Endothelial cell of umbilical vein (primary cell): ENCODE results near the gene ARHGEF39. TPM values are rescaled to one million over a fixed set of nuclear protein-coding genes. Genes with fewer than 3 reads are reported as not detected.

Experiments used
- BruUV-seq: library from RNA; stranded (reverse); fragments of 400-500 nt; replicated peaks from 2 replicates; lab custom pipeline; 2021; lab: Mats Ljungman, UMichigan
- CTCF ChIA-PET: fragments of 300-600, 350-600 bp; sonication (Branson Sonifier 250); formaldehyde crosslinking; loops from one replicate; lab custom pipeline; 2021; ENCODE audit warnings: antibody characterized with exemption, inconsistent platforms; lab: Charles Lee
- POLR2A ChIA-PET: fragments of 300-600, 350-600 bp; sonication (Branson Sonifier 250); formaldehyde crosslinking; loops from one replicate; lab custom pipeline; 2021; ENCODE audit warnings: antibody characterized with exemption, inconsistent platforms; lab: Charles Lee
- DNase-seq: peaks from one replicate; pipeline ENCODE4 v3.0.0-alpha.2; 2011; ENCODE audit warnings: low read depth, low spot score
- FAIRE-seq: peaks from 2 replicates; lab custom pipeline; 2011; peaks lifted over from hg19 to GRCh38; lab: Jason Lieb, UNC
- H2AFZ ChIP-seq: 2 replicates; pipeline ENCODE4 v1.6.0; 2012; ENCODE audit warnings: low read depth, low read length, control low read depth, inconsistent platforms
- H3K27ac ChIP-seq: 2 replicates; pipeline ENCODE4 v1.5.1; 2011; ENCODE audit warnings: low read depth, mild to moderate bottlenecking, control low read depth, low read length, moderate library complexity; ENCODE audit not compliant: insufficient read depth
- H3K27me3 ChIP-seq, 2 experiments: 2 replicates each; pipeline versions ENCODE4 v1.6.0 to v1.6.1; 2011; ENCODE audit warnings: low read length in 2 of 2, mixed read lengths in 1 of 2; ENCODE audit not compliant: control insufficient read depth in 2 of 2, insufficient read depth in 2 of 2
- H3K36me3 ChIP-seq, 2 experiments: 2 replicates in 1 of 2; 3 replicates in 1 of 2; pipeline ENCODE4 v1.5.1; 2011; ENCODE audit warnings: low read length in 2 of 2, mild to moderate bottlenecking in 1 of 2, moderate library complexity in 1 of 2; ENCODE audit not compliant: control insufficient read depth in 2 of 2, insufficient read depth in 2 of 2; ENCODE audit errors: extremely low read depth in 1 of 2
- H3K4me1 ChIP-seq: 3 replicates; pipeline ENCODE4 v1.5.1; 2011; ENCODE audit warnings: mild to moderate bottlenecking, low read length; ENCODE audit not compliant: control insufficient read depth, insufficient read depth; ENCODE audit errors: extremely low read depth
- H3K4me2 ChIP-seq: 2 replicates; pipeline ENCODE4 v1.6.1; 2011; ENCODE audit warnings: low read length, control low read depth, mixed read lengths; ENCODE audit not compliant: insufficient read depth
- H3K4me3 ChIP-seq, 3 experiments: fragments of 200-600 bp in 1 of 3; sonication (generic), shearing (Covaris generic) in 1 of 3; replicated peaks in 1 of 3; 2 replicates each; pipeline ENCODE4 v1.5.1; 2011 to 2016; ENCODE audit warnings: control low read depth in 3 of 3, low read length in 3 of 3, mild to moderate bottlenecking in 2 of 3, inconsistent platforms in 1 of 3, low read depth in 1 of 3, moderate library complexity in 1 of 3; ENCODE audit not compliant: insufficient read depth in 1 of 3
- H3K79me2 ChIP-seq: 2 replicates; pipeline ENCODE4 v1.6.0; 2012; ENCODE audit warnings: low read length, inconsistent platforms; ENCODE audit not compliant: control insufficient read depth, insufficient read depth
- H3K9ac ChIP-seq: replicated peaks from 2 replicates; pipeline ENCODE3; 2011; ENCODE audit warnings: low read length, control low read depth; ENCODE audit not compliant: insufficient read depth; ENCODE audit errors: extremely low read depth
- H3K9me1 ChIP-seq: replicated peaks from 3 replicates; pipeline ENCODE4 v1.6.0; 2011; ENCODE audit warnings: mild to moderate bottlenecking, low read length; ENCODE audit not compliant: control insufficient read depth, insufficient read depth; ENCODE audit errors: extremely low read depth
- H3K9me3 ChIP-seq: replicated peaks from 2 replicates; pipeline ENCODE4 v1.5.1; 2012; ENCODE audit warnings: low read length, inconsistent platforms; ENCODE audit not compliant: control insufficient read depth, insufficient read depth
- H4K20me1 ChIP-seq: replicated peaks from 2 replicates; pipeline ENCODE3; 2011; ENCODE audit warnings: mild to moderate bottlenecking, low read length; ENCODE audit not compliant: control insufficient read depth, insufficient read depth; ENCODE audit errors: extremely low read depth
- CTCF ChIP-seq, 2 donors: IDR thresholded peaks; 1 replicate in 1 of 2; 2 replicates in 1 of 2; pipeline ENCODE4 v1.5.1; 2011; ENCODE audit warnings: low read length in 2 of 2, mild to moderate bottlenecking in 2 of 2, moderate library complexity in 2 of 2, control low read depth in 1 of 2, inconsistent platforms in 1 of 2, low read depth in 1 of 2; ENCODE audit not compliant: insufficient read depth in 1 of 2; ENCODE audit errors: extremely low read depth in 1 of 2
- EZH2 ChIP-seq: IDR thresholded peaks from 2 replicates; pipeline ENCODE4 v1.6.1; 2012; ENCODE audit warnings: borderline replicate concordance, low read depth, mild to moderate bottlenecking, moderate library complexity, low read length, inconsistent platforms; ENCODE audit not compliant: severe bottlenecking
- FOS ChIP-seq: IDR thresholded peaks from 2 replicates; pipeline ENCODE4 v1.6.1; 2011; ENCODE audit warnings: mild to moderate bottlenecking, low read length, moderate library complexity, borderline replicate concordance; ENCODE audit not compliant: insufficient read depth
- GATA2 ChIP-seq: IDR thresholded peaks from 2 replicates; pipeline ENCODE4 v1.7.0; 2011; ENCODE audit warnings: low read depth, mild to moderate bottlenecking, moderate library complexity, mixed read lengths, low read length; ENCODE audit not compliant: insufficient read length, insufficient read depth
- JUN ChIP-seq: IDR thresholded peaks from 2 replicates; pipeline ENCODE4 v1.6.1; 2011; ENCODE audit warnings: borderline replicate concordance, low read depth; ENCODE audit not compliant: insufficient read length, insufficient read depth
- MAX ChIP-seq: IDR thresholded peaks from 2 replicates; pipeline ENCODE4 v1.6.1; 2011; ENCODE audit not compliant: insufficient read depth, insufficient read length
- MYC ChIP-seq: IDR thresholded peaks from one replicate; pipeline ENCODE4 v1.6.1; 2011; ENCODE audit warnings: mild to moderate bottlenecking, low read depth, low read length
- POLR2A ChIP-seq: IDR thresholded peaks from 2 replicates; pipeline ENCODE4 v1.6.1; 2012; ENCODE audit warnings: low read depth, mild to moderate bottlenecking, control low read depth, low read length
- POLR2AphosphoS5 ChIP-seq: IDR thresholded peaks from 2 replicates; pipeline ENCODE4 v1.6.1; 2012; ENCODE audit warnings: low read depth, mild to moderate bottlenecking, control low read depth, low read length, moderate library complexity; ENCODE audit not compliant: insufficient read depth
- dilution Hi-C: fragments of 300-500 bp; cut with MboI; formaldehyde crosslinking; loops from one replicate; pipeline ENCODE4 v1.15.0; 2019; ENCODE audit warnings: low sequenced_read_pairs; ENCODE audit not compliant: extremely low pct_ligation_motif_present
- intact Hi-C: fragments of 100-400 bp; cut with micrococcal nuclease; formaldehyde crosslinking; loops from one replicate; pipeline ENCODE4 v1.10.0; 2022
- polyA plus RNA-seq, 4 experiments: library from polyadenylated mRNA; depleted of rRNA in 3 of 4; stranded (reverse) in 3 of 4; unstranded in 1 of 4; fragments of >200 nt; gene quantifications; 2 replicates each; pipeline versions ENCODE4 v1.2.1 to v1.2.3, GENCODE V29; 2011 to 2012; ENCODE audit warnings: missing spikeins in 1 of 4
- total RNA-seq: library from RNA; stranded (reverse); gene quantifications from 2 replicates; pipeline ENCODE4 v1.2.3, GENCODE V29; 2021

ARHGEF39 gene
- total and polyA plus RNA-seq, 2 donors (not counting 3 experiments of a cell fraction or from before 2014, with no cell fraction given): 4.7 to 6.5 TPM

GRCh38 chr9:35636135-35636876, 28.7 kb downstream of the ARHGEF39 start:
- Histone ChIP-seq H3K9me3 (no peaks in the 10 kb centered on the region), H3K79me2 (no peaks in the 10 kb centered on the region), H3K27ac (no peak overlapping the region), H3K4me2 (no peak overlapping the region), H4K20me1 (no peaks in the 10 kb centered on the region), H2AFZ (no peak overlapping the region), H3K4me3 (no peak overlapping the region), H3K36me3 (no peaks in the 10 kb centered on the region), H3K4me1 (no peaks in the 10 kb centered on the region), H3K9ac (no peak overlapping the region), H3K9me1 (no peaks in the 10 kb centered on the region), H3K27me3 (peaks cover 6 to 8% of the 10 kb centered on the region in 2 experiments)
- CTCF ChIA-PET: interaction anchor here (1.5 kb wide), 1 partner anchor 22 kb away, joined by 4 read pairs; the partner anchor contains the start of genes CCDC107 and RMRP
- dilution Hi-C loops (no loop called here), intact Hi-C loops (no loop called here)
- BruUV-seq: no TSS peak
- no peak for FAIRE-seq
- POLR2A ChIA-PET: no interaction called here
- TF ChIP-seq MYC (no peak), EZH2 (no peak), CTCF (IDR thresholded peaks at IDR 0.05; ENCODE audit: extremely low read depth in 1 of 2, insufficient read depth in 1 of 2, low read depth in 1 of 2, low read length in 2 of 2) (no peak), POLR2A (no peak), GATA2 (no peak), POLR2AphosphoS5 (no peak), MAX (no peak), FOS (no peak), JUN (no peak)
- no peak for DNase-seq
